ENCODE measurements around the gene MET.

DNA sequence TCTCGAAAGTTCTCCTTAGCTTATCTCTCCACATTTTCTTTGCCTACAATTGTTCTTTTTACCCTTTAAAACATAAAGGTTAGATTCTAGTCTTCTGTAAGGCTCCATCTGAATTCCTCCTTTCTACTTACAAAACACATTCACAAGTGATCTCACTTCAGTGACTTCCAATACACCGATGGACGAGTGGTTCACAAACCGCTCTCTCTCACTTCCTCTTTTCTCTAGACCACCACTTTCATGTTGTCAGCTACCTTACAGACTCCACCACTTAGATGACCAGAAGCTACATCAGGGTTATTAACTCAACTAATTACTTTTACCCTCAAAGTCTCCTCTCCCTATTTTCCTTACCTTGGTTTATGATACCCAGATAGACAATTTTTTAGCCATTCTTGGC lies 11.8 kb downstream of the MET start:
- TF ChIP-seq SP1 (IDR thresholded peaks at IDR 0.05) (no peak), YY1 (IDR thresholded peaks at IDR 0.05) (no peak), FOXA1 (IDR thresholded peaks at IDR 0.05) (no peak), RAD21 (IDR thresholded peaks at IDR 0.05) (no peak), GABPA (IDR thresholded peaks at IDR 0.05 in 1 of 2, conservative IDR thresholded peaks at IDR 0.05 in 1 of 2) (no peak), HNF4A (conservative IDR thresholded peaks at IDR 0.05) (no peak), TAF1 (conservative IDR thresholded peaks at IDR 0.05) (no peak)
- TF ChIP-seq, protein P1, sequence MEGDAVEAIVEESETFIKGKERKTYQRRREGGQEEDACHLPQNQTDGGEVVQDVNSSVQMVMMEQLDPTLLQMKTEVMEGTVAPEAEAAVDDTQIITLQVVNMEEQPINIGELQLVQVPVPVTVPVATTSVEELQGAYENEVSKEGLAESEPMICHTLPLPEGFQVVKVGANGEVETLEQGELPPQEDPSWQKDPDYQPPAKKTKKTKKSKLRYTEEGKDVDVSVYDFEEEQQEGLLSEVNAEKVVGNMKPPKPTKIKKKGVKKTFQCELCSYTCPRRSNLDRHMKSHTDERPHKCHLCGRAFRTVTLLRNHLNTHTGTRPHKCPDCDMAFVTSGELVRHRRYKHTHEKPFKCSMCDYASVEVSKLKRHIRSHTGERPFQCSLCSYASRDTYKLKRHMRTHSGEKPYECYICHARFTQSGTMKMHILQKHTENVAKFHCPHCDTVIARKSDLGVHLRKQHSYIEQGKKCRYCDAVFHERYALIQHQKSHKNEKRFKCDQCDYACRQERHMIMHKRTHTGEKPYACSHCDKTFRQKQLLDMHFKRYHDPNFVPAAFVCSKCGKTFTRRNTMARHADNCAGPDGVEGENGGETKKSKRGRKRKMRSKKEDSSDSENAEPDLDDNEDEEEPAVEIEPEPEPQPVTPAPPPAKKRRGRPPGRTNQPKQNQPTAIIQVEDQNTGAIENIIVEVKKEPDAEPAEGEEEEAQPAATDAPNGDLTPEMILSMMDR (IDR thresholded peaks at IDR 0.05; ENCODE audit: low read depth, low read length, missing input control) = no peak
- TF ChIP-seq, protein P2, sequence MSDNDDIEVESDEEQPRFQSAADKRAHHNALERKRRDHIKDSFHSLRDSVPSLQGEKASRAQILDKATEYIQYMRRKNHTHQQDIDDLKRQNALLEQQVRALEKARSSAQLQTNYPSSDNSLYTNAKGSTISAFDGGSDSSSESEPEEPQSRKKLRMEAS (IDR thresholded peaks at IDR 0.05) = no peak
